Right cardiac atrium (tissue), 5 donors: ENCODE data around the gene STIL. TPM values are rescaled to one million over a fixed set of nuclear protein-coding genes. Genes with fewer than 3 reads are reported as not detected.
A peak's percentile ranks its signal among the peaks of the same experiment; 100 is the strongest.

ENCODE experiments used
- ATAC-seq, 2 donors: fragments of 200-7000 bp; cut with Tn5 transposase; one replicate each; pipeline versions ENCODE4 v1.8.0 to v1.9.1; 2020; ENCODE audit warnings: moderate library complexity in 2 of 2, mild to moderate bottlenecking in 1 of 2
- DNase-seq, 3 donors: peaks; one replicate each; pipeline ENCODE4 v3.0.0-alpha.2; 2020
- H3K27ac ChIP-seq: one replicate; pipeline ENCODE4 v1.5.1; 2013; ENCODE audit warnings: mild to moderate bottlenecking, low read length, control low read depth, moderate library complexity
- H3K27me3 ChIP-seq: one replicate; pipeline ENCODE4 v1.6.1; 2013; ENCODE audit not compliant: control insufficient read depth, insufficient read depth
- H3K4me1 ChIP-seq: one replicate; pipeline ENCODE4 v1.6.1; 2013; ENCODE audit warnings: low read length; ENCODE audit not compliant: control insufficient read depth, insufficient read depth
- H3K4me3 ChIP-seq: one replicate; pipeline ENCODE4 v1.5.1; 2013; ENCODE audit warnings: low read length, control low read depth
- H3K9me3 ChIP-seq: one replicate; pipeline ENCODE4 v1.6.1; 2013; ENCODE audit warnings: low read length; ENCODE audit not compliant: control insufficient read depth
- WGBS: extraction: QIAGEN DNeasy Blood & Tissue Kit; methylation state at CpG from one replicate; pipeline ENCODE4 v1.1.7; 2013; 5-methylcytosine and 5-hydroxymethylcytosine counted together
- intact Hi-C, 4 donors: fragments of 100-400 bp; cut with DNase I; formaldehyde crosslinking; loops; one replicate each; pipeline versions ENCODE4 v1.11.0 to v1.14.0; 2022 to 2023
- polyA plus RNA-seq: library from polyadenylated mRNA; stranded (reverse); fragments of 200-250 nt; gene quantifications from one replicate; pipeline ENCODE4 v1.2.3, GENCODE V29; 2013
- total RNA-seq, 4 donors: library from RNA; stranded (reverse); fragmentation: NEBNext Ultra II Directional; extraction: Animal tissue kit (Norgen Biotek cat#: 25700); gene quantifications; one replicate each; pipeline ENCODE4 v1.2.1, GENCODE V29; 2021
- donor health status: healthy with polysubstance abuse.
- donor health status: DM: no; HTN: yes; CAD: no.
- donor health status: DM: no; HTN: no; CAD: no.
- donor health status: DM: no; HTN: yes; CAD: no; lungs with severe emphysema.
- donor health status: DM: yes; HTN: yes; CAD: no.

STIL gene
- total and polyA plus RNA-seq, 5 donors = 0.27 to 0.94 (median 0.88) TPM

- WGBS = 85% methylated on average over 12 of the region's 12 CpGs
- no peak for DNase-seq
Measured at GRCh38 chr1:47216278-47217059, 97.5 kb downstream of the STIL start.

GRCh38 chr1:47215713-47216112, 98.2 kb downstream of the STIL start:
- no peak overlapping the region for H3K27ac ChIP-seq
- intact Hi-C loops = no loop called here
- H3K27me3 ChIP-seq = no peaks in the 10 kb centered on the region
- no peaks in the 10 kb centered on the region for H3K9me3 ChIP-seq
- DNase-seq (no peak), ATAC-seq (no peak)
- peaks cover 5% of the 10 kb centered on the region for H3K4me1 ChIP-seq
- WGBS = 92% methylated on average over 4 of the region's 4 CpGs
- no peak overlapping the region for H3K4me3 ChIP-seq

More at GRCh38 chr1:47216278-47217059, 97.5 kb downstream of the STIL start:
- Histone ChIP-seq H3K27ac (no peak overlapping the region), H3K27me3 (no peaks in the 10 kb centered on the region), H3K4me3 (no peak overlapping the region), H3K9me3 (no peaks in the 10 kb centered on the region), H3K4me1 (peaks cover 5% of the 10 kb centered on the region)
- ATAC-seq = no peak
- intact Hi-C loops = no loop called here

- ATAC-seq (no peak), DNase-seq (no peak)
- no peaks in the 10 kb centered on the region for H3K27me3 ChIP-seq
Measured at GRCh38 chr1:47214549-47214948, 99.4 kb downstream of the STIL start.

GRCh38 chr1:47213230-47213963, 100.5 kb downstream of the STIL start:
- 66% methylated on average over 11 of the region's 11 CpGs for WGBS
- peak in 1 of 2 donors; percentile 17 for ATAC-seq
- Histone ChIP-seq H3K9me3 (no peaks in the 10 kb centered on the region), H3K4me1 (peaks cover 5% of the 10 kb centered on the region), H3K27ac (no peak overlapping the region), H3K27me3 (no peaks in the 10 kb centered on the region), H3K4me3 (no peak overlapping the region)
- DNase-seq = peak in 1 of 3 donors; percentile 11
- intact Hi-C loops = no loop called here

More at GRCh38 chr1:47214549-47214948, 99.4 kb downstream of the STIL start:
- intact Hi-C loops = no loop called here
- no peak overlapping the region for H3K4me3 ChIP-seq
- peaks cover 5% of the 10 kb centered on the region for H3K4me1 ChIP-seq
- WGBS = 75% methylated on average over 3 of the region's 3 CpGs
- no peak overlapping the region for H3K27ac ChIP-seq
- H3K9me3 ChIP-seq = no peaks in the 10 kb centered on the region

- ATAC-seq (no peak), DNase-seq (no peak)
- 86% methylated on average over 4 of the region's 4 CpGs for WGBS
- no peaks in the 10 kb centered on the region for H3K9me3 ChIP-seq
- no peak overlapping the region for H3K27ac ChIP-seq
- no peaks in the 10 kb centered on the region for H3K27me3 ChIP-seq
- no peak overlapping the region for H3K4me3 ChIP-seq
- peaks cover 5% of the 10 kb centered on the region for H3K4me1 ChIP-seq
- intact Hi-C loops = no loop called here
Measured at GRCh38 chr1:47212636-47213229, 101.2 kb downstream of the STIL start.

GRCh38 chr1:47211796-47212269, 102.1 kb downstream of the STIL start:
- no peak overlapping the region for H3K4me3 ChIP-seq
- ATAC-seq = peak; percentile 90 to 94
- no peaks in the 10 kb centered on the region for H3K9me3 ChIP-seq
- no peaks in the 10 kb centered on the region for H3K27me3 ChIP-seq
- peaks cover 5% of the 10 kb centered on the region for H3K4me1 ChIP-seq
- peak; percentile 64 to 81 (median 76) for DNase-seq
- H3K27ac ChIP-seq = peak overlapping the region; percentile 29
- intact Hi-C loops = no loop called here
- 36% methylated on average over 9 of the region's 9 CpGs for WGBS

GRCh38 chr1:47210666-47211065, 103.3 kb downstream of the STIL start:
- Histone ChIP-seq H3K4me3 (no peak overlapping the region), H3K9me3 (no peaks in the 10 kb centered on the region), H3K27me3 (no peaks in the 10 kb centered on the region), H3K27ac (no peak overlapping the region), H3K4me1 (peaks cover 5% of the 10 kb centered on the region)
- DNase-seq = no peak
- intact Hi-C loops = no loop called here
- no peak for ATAC-seq
- 84% methylated on average over 3 of the region's 3 CpGs for WGBS

- H3K4me3 ChIP-seq = no peak overlapping the region
- ATAC-seq = no peak
- no peak for DNase-seq
- intact Hi-C loops = no loop called here
- H3K27me3 ChIP-seq = no peaks in the 10 kb centered on the region
- no peaks in the 10 kb centered on the region for H3K9me3 ChIP-seq
- WGBS = 53% methylated on average over 3 of the region's 3 CpGs
- H3K4me1 ChIP-seq = peaks cover 5% of the 10 kb centered on the region
- no peak overlapping the region for H3K27ac ChIP-seq
Measured at GRCh38 chr1:47209725-47210325, 104.1 kb downstream of the STIL start.

GRCh38 chr1:47209091-47209490, 104.9 kb downstream of the STIL start:
- Histone ChIP-seq H3K27me3 (no peaks in the 10 kb centered on the region), H3K27ac (no peak overlapping the region), H3K4me3 (no peak overlapping the region), H3K4me1 (peaks cover 5% of the 10 kb centered on the region), H3K9me3 (no peaks in the 10 kb centered on the region)
- ATAC-seq = no peak
- 58% methylated on average over 8 of the region's 8 CpGs for WGBS
- peak in 1 of 3 donors; percentile 4 for DNase-seq
- intact Hi-C loops = no loop called here

- intact Hi-C loops = no loop called here
- H3K4me3 ChIP-seq = no peak overlapping the region
- H3K9me3 ChIP-seq = no peaks in the 10 kb centered on the region
- H3K4me1 ChIP-seq = peaks cover 5% of the 10 kb centered on the region
- DNase-seq = peak in 1 of 3 donors; percentile 45
- ATAC-seq = no peak
- H3K27ac ChIP-seq = no peak overlapping the region
- no peaks in the 10 kb centered on the region for H3K27me3 ChIP-seq
- WGBS = 43% methylated on average over 11 of the region's 11 CpGs
Measured at GRCh38 chr1:47208374-47208850, 105.5 kb downstream of the STIL start.
